K562 (cell line): ENCODE results near the gene TTN. TPM values are rescaled to one million over a fixed set of nuclear protein-coding genes. Genes with fewer than 3 reads are reported as not detected.

Source experiments
- CBFA2T3 ChIP-seq: fragments of 450-650 bp; IDR thresholded peaks from 2 replicates; pipeline ENCODE4 v1.6.1; 2017
- CTBP1 ChIP-seq: fragments of 450-650 bp; IDR thresholded peaks from 2 replicates; pipeline ENCODE4 v1.6.1; 2016; ENCODE audit warnings: borderline replicate concordance
- DNMT1 ChIP-seq: fragments of 450-650 bp; IDR thresholded peaks from 2 replicates; pipeline ENCODE4 v1.6.1; 2016; ENCODE audit warnings: antibody characterized with exemption, mild to moderate bottlenecking
- FOXK1 ChIP-seq: sonication (generic); formaldehyde crosslinking; IDR thresholded peaks from 2 replicates; pipeline ENCODE4 v1.8.0; 2022; ENCODE audit warnings: missing genetic modification reagents, mild to moderate bottlenecking, borderline replicate concordance
- HIVEP1 ChIP-seq: fragments of 250-450 bp; sonication (Bioruptor Pico); IDR thresholded peaks from 2 replicates; pipeline ENCODE4 v1.4.0; 2020; ENCODE audit warnings: mild to moderate bottlenecking
- HNRNPLL ChIP-seq: fragments of 200-400 bp; formaldehyde crosslinking; IDR thresholded peaks from 2 replicates; pipeline ENCODE4 v1.6.1; 2017; ENCODE audit warnings: low read length, low read depth, mild to moderate bottlenecking; ENCODE audit not compliant: poor library complexity, severe bottlenecking
- SOX6 ChIP-seq: fragments of 450-650 bp; IDR thresholded peaks from 2 replicates; pipeline ENCODE4 v1.6.1; 2014; ENCODE audit warnings: mild to moderate bottlenecking
- STAT5B ChIP-seq: fragments of 250-450 bp; sonication (Bioruptor Pico); IDR thresholded peaks from 2 replicates; pipeline ENCODE4 v1.8.0; 2021; ENCODE audit warnings: mild to moderate bottlenecking, inconsistent platforms
- XRCC3 ChIP-seq: fragments of 450-650 bp; IDR thresholded peaks from 2 replicates; pipeline ENCODE4 v1.6.1; 2017; ENCODE audit warnings: mild to moderate bottlenecking, moderate library complexity
- ZBTB2 ChIP-seq: fragments of 450-650 bp; IDR thresholded peaks from 2 replicates; pipeline ENCODE4 v1.6.1; 2016; ENCODE audit warnings: antibody characterized with exemption
- ZBTB49 ChIP-seq: sonication (generic); formaldehyde crosslinking; IDR thresholded peaks from 2 replicates; pipeline ENCODE4 v1.8.0; 2022; ENCODE audit warnings: missing genetic modification reagents, mild to moderate bottlenecking, borderline replicate concordance
- ZNF146 ChIP-seq: IDR thresholded peaks from one replicate; pipeline ENCODE4 v1.6.1; 2018; ENCODE audit warnings: missing compliant biosample characterization; ENCODE audit not compliant: unreplicated experiment
- ZNF324 ChIP-seq: fragments of 250-450 bp; sonication (Bioruptor Pico); IDR thresholded peaks from 2 replicates; pipeline ENCODE4 v1.4.0; 2020; ENCODE audit warnings: mild to moderate bottlenecking
- ZNF584 ChIP-seq: fragments of 200-800 bp; sonication (Bioruptor generic); IDR thresholded peaks from 2 replicates; pipeline ENCODE4 v1.6.1; 2016; ENCODE audit warnings: low read depth, mild to moderate bottlenecking, missing genetic modification characterization, missing compliant biosample characterization
- polyA plus RNA-seq, 8 experiments: library from polyadenylated mRNA; depleted of rRNA in 4 of 8; stranded (reverse) in 5 of 8; unstranded in 3 of 8; fragments of >200 nt; fragmentation: Nextera tagmentation in 2 of 8; fragmentation: Illumina TruSeq in 1 of 8; extraction: Ambion mirVana in 2 of 8; extraction: Trizol in 1 of 8; gene quantifications; 2 replicates each; pipeline versions ENCODE4 v1.2.1 to v1.2.3, GENCODE V29; 2011 to 2014; ENCODE audit warnings: inconsistent platforms in 1 of 8, missing spikeins in 1 of 8
- total RNA-seq, 7 experiments: library from RNA; depleted of rRNA in 6 of 7; stranded (reverse); fragments of >200 nt in 6 of 7; fragmentation: Illumina TruSeq in 2 of 7; extraction: Trizol in 2 of 7; gene quantifications; 2 replicates each; pipeline versions ENCODE4 v1.2.1 to v1.2.3, GENCODE V29; 2011 to 2021; ENCODE audit warnings: low replicate concordance in 1 of 7
- TF ChIP-seq, protein P1 (sequence below): sonication (generic); formaldehyde crosslinking; IDR thresholded peaks from 2 replicates; pipeline ENCODE4 v1.8.0; 2023; ENCODE audit warnings: mild to moderate bottlenecking, missing genetic modification reagents
- TF ChIP-seq, protein P2 (sequence below), 2 experiments: fragments of 450-650 bp in 1 of 2; sonication (generic) in 1 of 2; formaldehyde crosslinking; conservative IDR thresholded peaks; 2 replicates each; pipeline versions ENCODE4 v1.4.0 to v1.8.1; 2020 to 2022; ENCODE audit warnings: mild to moderate bottlenecking in 1 of 2, missing genetic modification reagents in 1 of 2
- TF ChIP-seq, protein P3 (sequence below): fragments of 450-650 bp; IDR thresholded peaks from 2 replicates; pipeline ENCODE4 v1.6.1; 2016

The TTN gene
- total and polyA plus RNA-seq, 9 of the 15 experiments (the other 6 are each of a cell fraction or from before 2014, with no cell fraction given) = under 0.01 to 0.20 (median 0.04) TPM; not detected in 1

GRCh38 chr2:178478439-178479274, 328.6 kb downstream of the TTN start, which contains the start of gene FKBP7 (continued):
- TF ChIP-seq, protein P1, sequence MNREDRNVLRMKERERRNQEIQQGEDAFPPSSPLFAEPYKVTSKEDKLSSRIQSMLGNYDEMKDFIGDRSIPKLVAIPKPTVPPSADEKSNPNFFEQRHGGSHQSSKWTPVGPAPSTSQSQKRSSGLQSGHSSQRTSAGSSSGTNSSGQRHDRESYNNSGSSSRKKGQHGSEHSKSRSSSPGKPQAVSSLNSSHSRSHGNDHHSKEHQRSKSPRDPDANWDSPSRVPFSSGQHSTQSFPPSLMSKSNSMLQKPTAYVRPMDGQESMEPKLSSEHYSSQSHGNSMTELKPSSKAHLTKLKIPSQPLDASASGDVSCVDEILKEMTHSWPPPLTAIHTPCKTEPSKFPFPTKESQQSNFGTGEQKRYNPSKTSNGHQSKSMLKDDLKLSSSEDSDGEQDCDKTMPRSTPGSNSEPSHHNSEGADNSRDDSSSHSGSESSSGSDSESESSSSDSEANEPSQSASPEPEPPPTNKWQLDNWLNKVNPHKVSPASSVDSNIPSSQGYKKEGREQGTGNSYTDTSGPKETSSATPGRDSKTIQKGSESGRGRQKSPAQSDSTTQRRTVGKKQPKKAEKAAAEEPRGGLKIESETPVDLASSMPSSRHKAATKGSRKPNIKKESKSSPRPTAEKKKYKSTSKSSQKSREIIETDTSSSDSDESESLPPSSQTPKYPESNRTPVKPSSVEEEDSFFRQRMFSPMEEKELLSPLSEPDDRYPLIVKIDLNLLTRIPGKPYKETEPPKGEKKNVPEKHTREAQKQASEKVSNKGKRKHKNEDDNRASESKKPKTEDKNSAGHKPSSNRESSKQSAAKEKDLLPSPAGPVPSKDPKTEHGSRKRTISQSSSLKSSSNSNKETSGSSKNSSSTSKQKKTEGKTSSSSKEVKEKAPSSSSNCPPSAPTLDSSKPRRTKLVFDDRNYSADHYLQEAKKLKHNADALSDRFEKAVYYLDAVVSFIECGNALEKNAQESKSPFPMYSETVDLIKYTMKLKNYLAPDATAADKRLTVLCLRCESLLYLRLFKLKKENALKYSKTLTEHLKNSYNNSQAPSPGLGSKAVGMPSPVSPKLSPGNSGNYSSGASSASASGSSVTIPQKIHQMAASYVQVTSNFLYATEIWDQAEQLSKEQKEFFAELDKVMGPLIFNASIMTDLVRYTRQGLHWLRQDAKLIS (CRISPR knock-in tag) = no peak; the same call in 1 of the 2 replicates
- TF ChIP-seq HIVEP1 (CRISPR knock-in tag) (no peak), SOX6 (peak; percentile 68), CTBP1 (peak; percentile 89), CBFA2T3 (no peak), ZNF146 (CRISPR knock-in tag) (no peak), XRCC3 (no peak), DNMT1 (peak; percentile 73; the same call in 1 of the 2 replicates), HNRNPLL (peak; percentile 90), FOXK1 (CRISPR knock-in tag) (0 out of 2 replicates have a peak, but pooled peaks have one; percentile 69), ZNF324 (CRISPR knock-in tag) (no peak), ZBTB49 (CRISPR knock-in tag) (no peak), ZBTB2 (0 out of 2 replicates have a peak, but pooled peaks have one; percentile 27), STAT5B (CRISPR knock-in tag) (no peak), ZNF584 (CRISPR knock-in tag) (0 out of 2 replicates have a peak, but pooled peaks have one; percentile 56)
- TF ChIP-seq, protein P2, sequence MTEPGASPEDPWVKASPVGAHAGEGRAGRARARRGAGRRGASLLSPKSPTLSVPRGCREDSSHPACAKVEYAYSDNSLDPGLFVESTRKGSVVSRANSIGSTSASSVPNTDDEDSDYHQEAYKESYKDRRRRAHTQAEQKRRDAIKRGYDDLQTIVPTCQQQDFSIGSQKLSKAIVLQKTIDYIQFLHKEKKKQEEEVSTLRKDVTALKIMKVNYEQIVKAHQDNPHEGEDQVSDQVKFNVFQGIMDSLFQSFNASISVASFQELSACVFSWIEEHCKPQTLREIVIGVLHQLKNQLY (CRISPR knock-in tag; conservative IDR thresholded peaks at IDR 0.05) = 0 out of 4 replicates have a peak, but pooled peaks of 1 of the 2 experiments have one; percentile 15
- TF ChIP-seq, protein P3, sequence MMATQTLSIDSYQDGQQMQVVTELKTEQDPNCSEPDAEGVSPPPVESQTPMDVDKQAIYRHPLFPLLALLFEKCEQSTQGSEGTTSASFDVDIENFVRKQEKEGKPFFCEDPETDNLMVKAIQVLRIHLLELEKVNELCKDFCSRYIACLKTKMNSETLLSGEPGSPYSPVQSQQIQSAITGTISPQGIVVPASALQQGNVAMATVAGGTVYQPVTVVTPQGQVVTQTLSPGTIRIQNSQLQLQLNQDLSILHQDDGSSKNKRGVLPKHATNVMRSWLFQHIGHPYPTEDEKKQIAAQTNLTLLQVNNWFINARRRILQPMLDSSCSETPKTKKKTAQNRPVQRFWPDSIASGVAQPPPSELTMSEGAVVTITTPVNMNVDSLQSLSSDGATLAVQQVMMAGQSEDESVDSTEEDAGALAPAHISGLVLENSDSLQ = peak; percentile 46; the same call in 1 of the 2 replicates
